GM23338 (cell line): ENCODE data around the gene MACF1. TPM values are rescaled to one million over a fixed set of nuclear protein-coding genes. Genes with fewer than 3 reads are reported as not detected.

Experiments used
- ATAC-seq: fragments of 200-7000 bp; cut with Tn5 transposase; 3 replicates; pipeline ENCODE4 v1.9.1; 2020
- DNase-seq: peaks from one replicate; pipeline ENCODE4 v3.0.0-alpha.2; 2015; ENCODE audit warnings: low spot score
- H2AFZ ChIP-seq: fragments of 200-600 bp; sonication (generic); 2 replicates; pipeline ENCODE4 v1.8.0; 2016; ENCODE audit warnings: antibody characterized with exemption, mild to moderate bottlenecking, moderate library complexity
- H3F3A ChIP-seq: fragments of 200-600 bp; sonication (generic); replicated peaks from 2 replicates; pipeline ENCODE4 v1.8.0; 2017; ENCODE audit warnings: antibody characterized with exemption, mixed run types, low read depth
- H3K27ac ChIP-seq: fragments of 200-600 bp; sonication (generic); 2 replicates; pipeline ENCODE4 v1.6.1; 2016; ENCODE audit warnings: low read depth
- H3K27me3 ChIP-seq: fragments of 200-600 bp; sonication (generic); 2 replicates; pipeline ENCODE4 v1.8.0; 2016; ENCODE audit warnings: mild to moderate bottlenecking, mixed run types, moderate library complexity; ENCODE audit not compliant: insufficient read depth
- H3K36me3 ChIP-seq: fragments of 200-600 bp; sonication (generic); 2 replicates; pipeline ENCODE4 v1.8.0; 2016; ENCODE audit warnings: mild to moderate bottlenecking; ENCODE audit not compliant: insufficient read depth
- H3K4me1 ChIP-seq: fragments of 200-600 bp; sonication (generic); 2 replicates; pipeline ENCODE4 v1.8.0; 2016; ENCODE audit warnings: mild to moderate bottlenecking, moderate library complexity; ENCODE audit not compliant: insufficient read depth
- H3K4me2 ChIP-seq: fragments of 200-600 bp; sonication (generic); 2 replicates; pipeline ENCODE4 v1.7.1; 2017; ENCODE audit warnings: mixed run types
- H3K4me3 ChIP-seq: fragments of 200-600 bp; sonication (generic); 2 replicates; pipeline ENCODE4 v1.6.1; 2016; ENCODE audit warnings: mixed run types
- H3K79me2 ChIP-seq: fragments of 200-600 bp; sonication (generic); replicated peaks from 2 replicates; pipeline ENCODE4 v1.8.0; 2017; ENCODE audit warnings: mild to moderate bottlenecking; ENCODE audit not compliant: insufficient read depth
- H3K9me2 ChIP-seq: fragments of 200-600 bp; sonication (generic); 2 replicates; pipeline ENCODE4 v1.8.0; 2017; ENCODE audit not compliant: insufficient read depth
- H4K20me1 ChIP-seq: fragments of 200-600 bp; sonication (generic); replicated peaks from 2 replicates; pipeline ENCODE4 v1.8.0; 2017; ENCODE audit warnings: mild to moderate bottlenecking; ENCODE audit not compliant: insufficient read depth
- H3K27ac Mint-ChIP-seq: 2 replicates; pipeline ENCODE4 v1.8.0; 2020; ENCODE audit warnings: inconsistent platforms, mild to moderate bottlenecking, moderate library complexity, mixed read lengths
- H3K27me3 Mint-ChIP-seq: 3 replicates; pipeline ENCODE4 v1.8.0; 2022; ENCODE audit warnings: low read depth, mild to moderate bottlenecking, moderate library complexity, mixed read lengths, inconsistent platforms; ENCODE audit not compliant: insufficient read depth, poor library complexity
- H3K36me3 Mint-ChIP-seq: 3 replicates; pipeline ENCODE4 v1.8.0; 2021; ENCODE audit warnings: low read depth, mild to moderate bottlenecking, inconsistent platforms, moderate library complexity, mixed read lengths
- H3K4me1 Mint-ChIP-seq: 3 replicates; pipeline ENCODE4 v1.8.0; 2020; ENCODE audit warnings: mild to moderate bottlenecking, inconsistent platforms, mixed read lengths
- H3K4me3 Mint-ChIP-seq: 3 replicates; pipeline ENCODE4 v1.8.0; 2021; ENCODE audit warnings: moderate library complexity, mild to moderate bottlenecking, inconsistent platforms, mixed read lengths
- H3K9me3 Mint-ChIP-seq: 3 replicates; pipeline ENCODE4 v1.8.0; 2020; ENCODE audit warnings: moderate library complexity, mild to moderate bottlenecking, inconsistent platforms, mixed read lengths
- CREB1 ChIP-seq: fragments of 250-450 bp; sonication (Bioruptor Pico); IDR thresholded peaks from 2 replicates; pipeline ENCODE4 v1.5.0; 2020; ENCODE audit warnings: low read depth, mild to moderate bottlenecking, moderate library complexity
- EZH2phosphoT487 ChIP-seq: fragments of 200-600 bp; sonication (generic); IDR thresholded peaks from one replicate; pipeline ENCODE4 v1.8.1; 2018; ENCODE audit warnings: antibody characterized with exemption; ENCODE audit not compliant: unreplicated experiment
- JUNB ChIP-seq: IDR thresholded peaks from one replicate; pipeline ENCODE4 v1.6.1; 2016; ENCODE audit warnings: antibody characterized with exemption; ENCODE audit not compliant: unreplicated experiment
- POLR2AphosphoS5 ChIP-seq: IDR thresholded peaks from 2 replicates; pipeline ENCODE4 v1.6.1; 2016; ENCODE audit warnings: antibody characterized with exemption, low read depth
- ZNF114 ChIP-seq: fragments of 250-450 bp; sonication (Bioruptor Pico); IDR thresholded peaks from 2 replicates; pipeline ENCODE4 v1.5.0; 2020; ENCODE audit warnings: mild to moderate bottlenecking, moderate library complexity
- ZNF331 ChIP-seq: fragments of 250-450 bp; sonication (Bioruptor Pico); IDR thresholded peaks from 2 replicates; pipeline ENCODE4 v1.5.0; 2020; ENCODE audit warnings: low read depth, mild to moderate bottlenecking, moderate library complexity
- polyA plus RNA-seq: library from polyadenylated mRNA; unstranded; fragments of >200 nt; fragmentation: Nextera tagmentation; extraction: Ambion mirVana; gene quantifications from 2 replicates; pipeline ENCODE4 v1.2.1, GENCODE V29; 2016
- total RNA-seq: library from RNA; depleted of rRNA; stranded (reverse); fragments of >200 nt; shearing (Covaris generic); gene quantifications from 2 replicates; pipeline ENCODE4 v1.2.3, GENCODE V29; 2014
- TF ChIP-seq, protein P1 (sequence below): fragments of 250-450 bp; sonication (Bioruptor Pico); IDR thresholded peaks from 2 replicates; pipeline ENCODE4 v1.5.0; 2020; ENCODE audit warnings: mild to moderate bottlenecking, moderate library complexity
- TF ChIP-seq, protein P2 (sequence below): IDR thresholded peaks from one replicate; pipeline ENCODE4 v1.6.1; 2018; ENCODE audit warnings: antibody characterized with exemption; ENCODE audit not compliant: unreplicated experiment
- TF ChIP-seq, protein P3 (sequence below): IDR thresholded peaks from 2 replicates; pipeline ENCODE4 v1.6.1; 2016; ENCODE audit warnings: antibody characterized with exemption

The MACF1 gene
- total and polyA plus RNA-seq, 2 experiments from 2014 or later = 104 to 399 TPM

DNA sequence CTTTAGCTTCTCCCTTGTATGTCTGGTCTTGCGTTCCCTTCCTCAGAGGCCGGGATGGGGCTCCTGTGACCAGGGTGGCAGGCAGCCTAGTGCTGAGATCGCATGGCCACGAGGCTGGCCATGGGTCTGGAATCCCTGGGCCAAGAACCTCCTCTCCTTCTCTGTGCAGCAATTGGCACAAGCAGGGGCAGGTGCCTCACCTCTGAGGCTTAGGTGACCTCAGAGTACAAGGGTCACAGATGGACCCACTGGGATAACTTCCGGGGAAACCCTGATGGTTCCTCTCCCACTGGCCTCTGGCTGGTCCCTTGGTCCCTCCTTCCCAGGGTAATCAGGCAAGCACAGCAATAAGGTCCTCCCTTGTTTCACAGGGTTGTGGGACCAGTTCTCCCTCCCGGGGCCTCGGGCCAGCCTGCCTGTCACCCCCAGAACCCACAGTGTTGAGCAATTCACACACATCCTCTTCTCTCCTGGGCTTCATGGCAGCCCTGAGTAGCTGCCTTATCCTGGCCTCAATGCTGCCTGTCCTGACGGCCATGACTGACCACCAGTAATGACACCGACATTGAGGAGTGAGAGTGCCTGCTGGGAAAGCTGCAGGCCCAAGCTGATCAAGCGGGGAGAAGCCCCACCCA lies 325.5 kb downstream of the MACF1 start (continued):
- TF ChIP-seq, protein P1, sequence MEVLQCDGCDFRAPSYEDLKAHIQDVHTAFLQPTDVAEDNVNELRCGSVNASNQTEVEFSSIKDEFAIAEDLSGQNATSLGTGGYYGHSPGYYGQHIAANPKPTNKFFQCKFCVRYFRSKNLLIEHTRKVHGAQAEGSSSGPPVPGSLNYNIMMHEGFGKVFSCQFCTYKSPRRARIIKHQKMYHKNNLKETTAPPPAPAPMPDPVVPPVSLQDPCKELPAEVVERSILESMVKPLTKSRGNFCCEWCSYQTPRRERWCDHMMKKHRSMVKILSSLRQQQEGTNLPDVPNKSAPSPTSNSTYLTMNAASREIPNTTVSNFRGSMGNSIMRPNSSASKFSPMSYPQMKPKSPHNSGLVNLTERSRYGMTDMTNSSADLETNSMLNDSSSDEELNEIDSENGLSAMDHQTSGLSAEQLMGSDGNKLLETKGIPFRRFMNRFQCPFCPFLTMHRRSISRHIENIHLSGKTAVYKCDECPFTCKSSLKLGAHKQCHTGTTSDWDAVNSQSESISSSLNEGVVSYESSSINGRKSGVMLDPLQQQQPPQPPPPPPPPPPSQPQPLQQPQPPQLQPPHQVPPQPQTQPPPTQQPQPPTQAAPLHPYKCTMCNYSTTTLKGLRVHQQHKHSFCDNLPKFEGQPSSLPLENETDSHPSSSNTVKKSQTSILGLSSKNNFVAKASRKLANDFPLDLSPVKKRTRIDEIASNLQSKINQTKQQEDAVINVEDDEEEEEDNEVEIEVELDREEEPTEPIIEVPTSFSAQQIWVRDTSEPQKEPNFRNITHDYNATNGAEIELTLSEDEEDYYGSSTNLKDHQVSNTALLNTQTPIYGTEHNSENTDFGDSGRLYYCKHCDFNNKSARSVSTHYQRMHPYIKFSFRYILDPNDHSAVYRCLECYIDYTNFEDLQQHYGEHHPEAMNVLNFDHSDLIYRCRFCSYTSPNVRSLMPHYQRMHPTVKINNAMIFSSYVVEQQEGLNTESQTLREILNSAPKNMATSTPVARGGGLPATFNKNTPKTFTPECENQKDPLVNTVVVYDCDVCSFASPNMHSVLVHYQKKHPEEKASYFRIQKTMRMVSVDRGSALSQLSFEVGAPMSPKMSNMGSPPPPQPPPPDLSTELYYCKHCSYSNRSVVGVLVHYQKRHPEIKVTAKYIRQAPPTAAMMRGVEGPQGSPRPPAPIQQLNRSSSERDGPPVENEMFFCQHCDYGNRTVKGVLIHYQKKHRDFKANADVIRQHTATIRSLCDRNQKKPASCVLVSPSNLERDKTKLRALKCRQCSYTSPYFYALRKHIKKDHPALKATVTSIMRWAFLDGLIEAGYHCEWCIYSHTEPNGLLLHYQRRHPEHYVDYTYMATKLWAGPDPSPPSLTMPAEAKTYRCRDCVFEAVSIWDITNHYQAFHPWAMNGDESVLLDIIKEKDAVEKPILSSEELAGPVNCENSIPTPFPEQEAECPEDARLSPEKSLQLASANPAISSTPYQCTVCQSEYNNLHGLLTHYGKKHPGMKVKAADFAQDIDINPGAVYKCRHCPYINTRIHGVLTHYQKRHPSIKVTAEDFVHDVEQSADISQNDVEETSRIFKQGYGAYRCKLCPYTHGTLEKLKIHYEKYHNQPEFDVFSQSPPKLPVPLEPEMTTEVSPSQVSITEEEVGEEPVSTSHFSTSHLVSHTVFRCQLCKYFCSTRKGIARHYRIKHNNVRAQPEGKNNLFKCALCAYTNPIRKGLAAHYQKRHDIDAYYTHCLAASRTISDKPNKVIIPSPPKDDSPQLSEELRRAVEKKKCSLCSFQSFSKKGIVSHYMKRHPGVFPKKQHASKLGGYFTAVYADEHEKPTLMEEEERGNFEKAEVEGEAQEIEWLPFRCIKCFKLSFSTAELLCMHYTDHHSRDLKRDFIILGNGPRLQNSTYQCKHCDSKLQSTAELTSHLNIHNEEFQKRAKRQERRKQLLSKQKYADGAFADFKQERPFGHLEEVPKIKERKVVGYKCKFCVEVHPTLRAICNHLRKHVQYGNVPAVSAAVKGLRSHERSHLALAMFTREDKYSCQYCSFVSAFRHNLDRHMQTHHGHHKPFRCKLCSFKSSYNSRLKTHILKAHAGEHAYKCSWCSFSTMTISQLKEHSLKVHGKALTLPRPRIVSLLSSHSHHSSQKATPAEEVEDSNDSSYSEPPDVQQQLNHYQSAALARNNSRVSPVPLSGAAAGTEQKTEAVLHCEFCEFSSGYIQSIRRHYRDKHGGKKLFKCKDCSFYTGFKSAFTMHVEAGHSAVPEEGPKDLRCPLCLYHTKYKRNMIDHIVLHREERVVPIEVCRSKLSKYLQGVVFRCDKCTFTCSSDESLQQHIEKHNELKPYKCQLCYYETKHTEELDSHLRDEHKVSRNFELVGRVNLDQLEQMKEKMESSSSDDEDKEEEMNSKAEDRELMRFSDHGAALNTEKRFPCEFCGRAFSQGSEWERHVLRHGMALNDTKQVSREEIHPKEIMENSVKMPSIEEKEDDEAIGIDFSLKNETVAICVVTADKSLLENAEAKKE = no peak
- no peak for TF ChIP-seq JUNB
- TF ChIP-seq POLR2AphosphoS5 = no peak
- no peak for TF ChIP-seq ZNF114
- no peak for TF ChIP-seq ZNF331
- TF ChIP-seq, protein P2, sequence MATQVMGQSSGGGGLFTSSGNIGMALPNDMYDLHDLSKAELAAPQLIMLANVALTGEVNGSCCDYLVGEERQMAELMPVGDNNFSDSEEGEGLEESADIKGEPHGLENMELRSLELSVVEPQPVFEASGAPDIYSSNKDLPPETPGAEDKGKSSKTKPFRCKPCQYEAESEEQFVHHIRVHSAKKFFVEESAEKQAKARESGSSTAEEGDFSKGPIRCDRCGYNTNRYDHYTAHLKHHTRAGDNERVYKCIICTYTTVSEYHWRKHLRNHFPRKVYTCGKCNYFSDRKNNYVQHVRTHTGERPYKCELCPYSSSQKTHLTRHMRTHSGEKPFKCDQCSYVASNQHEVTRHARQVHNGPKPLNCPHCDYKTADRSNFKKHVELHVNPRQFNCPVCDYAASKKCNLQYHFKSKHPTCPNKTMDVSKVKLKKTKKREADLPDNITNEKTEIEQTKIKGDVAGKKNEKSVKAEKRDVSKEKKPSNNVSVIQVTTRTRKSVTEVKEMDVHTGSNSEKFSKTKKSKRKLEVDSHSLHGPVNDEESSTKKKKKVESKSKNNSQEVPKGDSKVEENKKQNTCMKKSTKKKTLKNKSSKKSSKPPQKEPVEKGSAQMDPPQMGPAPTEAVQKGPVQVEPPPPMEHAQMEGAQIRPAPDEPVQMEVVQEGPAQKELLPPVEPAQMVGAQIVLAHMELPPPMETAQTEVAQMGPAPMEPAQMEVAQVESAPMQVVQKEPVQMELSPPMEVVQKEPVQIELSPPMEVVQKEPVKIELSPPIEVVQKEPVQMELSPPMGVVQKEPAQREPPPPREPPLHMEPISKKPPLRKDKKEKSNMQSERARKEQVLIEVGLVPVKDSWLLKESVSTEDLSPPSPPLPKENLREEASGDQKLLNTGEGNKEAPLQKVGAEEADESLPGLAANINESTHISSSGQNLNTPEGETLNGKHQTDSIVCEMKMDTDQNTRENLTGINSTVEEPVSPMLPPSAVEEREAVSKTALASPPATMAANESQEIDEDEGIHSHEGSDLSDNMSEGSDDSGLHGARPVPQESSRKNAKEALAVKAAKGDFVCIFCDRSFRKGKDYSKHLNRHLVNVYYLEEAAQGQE = no peak

DNA sequence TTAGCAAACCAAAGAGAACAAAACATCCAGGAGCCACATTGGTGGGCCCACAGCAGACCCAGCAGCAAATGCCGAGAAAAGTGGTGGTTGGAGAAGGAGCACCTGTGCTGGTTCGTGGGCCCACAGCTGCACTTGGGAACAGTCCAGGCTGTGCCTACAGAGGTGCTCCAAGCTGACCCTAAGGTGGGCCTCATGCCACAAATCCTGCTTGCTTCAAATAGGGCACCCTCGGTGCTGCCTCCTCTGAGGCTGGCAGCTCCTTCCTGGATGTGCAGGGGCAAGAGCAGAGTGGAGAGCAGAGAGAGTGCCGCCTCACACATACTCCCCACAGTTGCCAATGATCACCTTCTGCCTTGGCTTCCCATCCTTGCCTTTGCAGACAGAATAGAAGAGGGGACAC lies 327.0 kb downstream of the MACF1 start:
- Mint-ChIP-seq H3K36me3 (peaks cover 13% of the 10 kb centered on the region), H3K9me3 (no peaks in the 10 kb centered on the region), H3K4me1 (no peaks in the 10 kb centered on the region), H3K27ac (no peak overlapping the region), H3K4me3 (no peak overlapping the region), H3K27me3 (peaks cover 2% of the 10 kb centered on the region)
- H3K4me3 ChIP-seq = no peak overlapping the region
- no peak for ATAC-seq
- no peaks in the 10 kb centered on the region for H3K27me3 ChIP-seq
- no peak overlapping the region for H3K27ac ChIP-seq
- no peaks in the 10 kb centered on the region for H3K79me2 ChIP-seq
- no peaks in the 10 kb centered on the region for H3K36me3 ChIP-seq
- no peak overlapping the region for H2AFZ ChIP-seq
- H4K20me1 ChIP-seq = no peaks in the 10 kb centered on the region; the same call in none of the 2 replicates
- H3K9me2 ChIP-seq = no peaks in the 10 kb centered on the region
- no peaks in the 10 kb centered on the region for H3K4me1 ChIP-seq
- no peaks in the 10 kb centered on the region for H3F3A ChIP-seq
- H3K4me2 ChIP-seq = no peak overlapping the region
- DNase-seq = no peak
- TF ChIP-seq CREB1 (no peak), EZH2phosphoT487 (no peak), POLR2AphosphoS5 (no peak), ZNF114 (no peak)
- TF ChIP-seq, protein P2 = no peak
- TF ChIP-seq, protein P3, sequence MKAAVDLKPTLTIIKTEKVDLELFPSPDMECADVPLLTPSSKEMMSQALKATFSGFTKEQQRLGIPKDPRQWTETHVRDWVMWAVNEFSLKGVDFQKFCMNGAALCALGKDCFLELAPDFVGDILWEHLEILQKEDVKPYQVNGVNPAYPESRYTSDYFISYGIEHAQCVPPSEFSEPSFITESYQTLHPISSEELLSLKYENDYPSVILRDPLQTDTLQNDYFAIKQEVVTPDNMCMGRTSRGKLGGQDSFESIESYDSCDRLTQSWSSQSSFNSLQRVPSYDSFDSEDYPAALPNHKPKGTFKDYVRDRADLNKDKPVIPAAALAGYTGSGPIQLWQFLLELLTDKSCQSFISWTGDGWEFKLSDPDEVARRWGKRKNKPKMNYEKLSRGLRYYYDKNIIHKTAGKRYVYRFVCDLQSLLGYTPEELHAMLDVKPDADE = no peak
